GM19351 (cell line): ENCODE results near the gene PBX1.

ENCODE experiments used
- ATAC-seq: cut with Tn5 transposase; IDR thresholded peaks from one replicate; pipeline ENCODE4 v1.9.1; 2021; ENCODE audit warnings: mild to moderate bottlenecking, moderate library complexity; ENCODE audit not compliant: unreplicated experiment

PBX1 gene

DNA sequence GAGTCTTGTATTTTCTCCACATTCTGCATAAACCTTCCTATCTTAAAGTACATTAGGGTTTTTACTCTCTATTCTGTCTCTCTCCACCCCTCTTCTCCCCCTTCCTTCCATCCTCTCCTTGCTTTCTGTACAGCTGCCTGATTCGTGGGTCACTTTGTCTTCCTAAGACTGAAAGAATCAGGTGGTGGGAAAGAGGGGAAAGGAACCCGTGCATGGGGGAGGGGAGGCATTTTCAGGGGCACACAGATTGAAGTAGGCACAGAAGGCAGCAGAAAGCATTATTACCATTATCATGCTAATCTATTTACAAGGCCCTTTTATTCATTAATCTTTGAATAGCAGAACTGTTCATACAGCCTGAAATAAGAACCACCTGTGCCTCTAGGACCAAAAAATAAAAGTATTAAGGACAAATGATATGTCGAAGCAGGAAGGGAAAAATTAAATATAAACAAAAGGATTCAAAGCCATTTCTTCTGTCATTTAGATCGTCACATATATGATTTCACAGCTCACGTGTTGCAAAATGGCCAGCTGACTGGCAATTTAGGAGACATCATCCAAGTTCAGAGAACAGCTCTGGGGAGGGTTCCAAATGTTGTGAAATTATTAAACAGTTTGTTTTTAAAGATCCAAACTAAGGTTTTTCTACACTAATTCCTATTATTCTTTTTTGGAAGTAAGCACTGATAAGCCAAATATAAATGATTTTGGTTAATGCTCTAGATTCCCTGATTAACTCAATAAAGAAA lies 154.6 kb downstream of the PBX1 start:
- ATAC-seq = no peak

DNA sequence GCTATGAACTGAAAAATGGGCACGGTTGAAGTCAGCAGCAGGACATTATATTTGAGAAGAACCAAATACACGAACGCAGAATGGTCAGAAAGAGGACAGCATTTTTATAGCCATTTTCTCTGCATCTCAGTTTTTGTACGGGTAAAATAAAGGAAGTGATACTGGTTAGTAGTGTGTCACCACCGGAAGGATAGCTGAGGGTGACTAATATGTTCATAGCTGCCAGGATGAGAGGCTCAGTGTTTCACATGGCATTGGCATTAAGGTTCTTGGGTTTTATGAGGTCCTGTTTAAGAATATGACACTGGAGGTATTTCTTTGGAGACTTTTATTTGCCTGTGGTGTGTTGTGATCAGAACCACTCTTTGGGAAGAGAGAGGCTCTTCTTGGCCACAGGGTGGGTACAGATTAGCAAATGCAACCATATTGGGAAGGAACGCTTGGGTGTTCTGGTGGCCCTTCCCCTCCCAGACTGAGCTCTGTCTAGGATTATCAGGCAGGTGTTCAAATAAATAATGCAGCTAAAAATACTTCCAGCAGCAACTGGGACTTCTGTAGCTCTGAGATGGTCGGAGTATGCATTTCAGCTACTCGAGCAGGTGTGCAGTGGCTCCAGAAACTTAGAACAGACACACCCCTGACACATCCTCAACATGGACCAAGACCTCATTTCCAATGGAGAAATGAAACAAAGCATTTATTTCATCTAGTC lies 158.2 kb downstream of the PBX1 start:
- ATAC-seq = peak; percentile 88

DNA sequence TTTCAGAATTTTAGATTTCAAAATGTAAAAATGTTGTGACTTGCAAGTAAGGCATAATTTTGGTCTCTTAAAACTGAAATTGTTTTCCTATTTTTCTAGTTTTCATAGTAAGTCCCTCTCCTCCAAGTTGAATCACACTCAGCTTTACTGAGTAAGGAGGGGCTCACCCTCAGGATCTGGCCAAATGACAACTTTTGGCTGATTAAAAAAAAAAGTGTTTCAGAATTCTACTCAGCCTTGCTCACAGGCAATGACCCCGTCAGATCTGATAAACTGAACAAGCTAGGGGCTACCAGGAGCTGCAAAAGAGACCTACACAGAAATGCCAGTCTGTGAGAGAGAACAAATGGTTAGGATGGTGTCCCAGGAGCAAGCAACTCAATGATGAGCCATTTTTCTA lies 159.8 kb downstream of the PBX1 start:
- ATAC-seq = no peak

DNA sequence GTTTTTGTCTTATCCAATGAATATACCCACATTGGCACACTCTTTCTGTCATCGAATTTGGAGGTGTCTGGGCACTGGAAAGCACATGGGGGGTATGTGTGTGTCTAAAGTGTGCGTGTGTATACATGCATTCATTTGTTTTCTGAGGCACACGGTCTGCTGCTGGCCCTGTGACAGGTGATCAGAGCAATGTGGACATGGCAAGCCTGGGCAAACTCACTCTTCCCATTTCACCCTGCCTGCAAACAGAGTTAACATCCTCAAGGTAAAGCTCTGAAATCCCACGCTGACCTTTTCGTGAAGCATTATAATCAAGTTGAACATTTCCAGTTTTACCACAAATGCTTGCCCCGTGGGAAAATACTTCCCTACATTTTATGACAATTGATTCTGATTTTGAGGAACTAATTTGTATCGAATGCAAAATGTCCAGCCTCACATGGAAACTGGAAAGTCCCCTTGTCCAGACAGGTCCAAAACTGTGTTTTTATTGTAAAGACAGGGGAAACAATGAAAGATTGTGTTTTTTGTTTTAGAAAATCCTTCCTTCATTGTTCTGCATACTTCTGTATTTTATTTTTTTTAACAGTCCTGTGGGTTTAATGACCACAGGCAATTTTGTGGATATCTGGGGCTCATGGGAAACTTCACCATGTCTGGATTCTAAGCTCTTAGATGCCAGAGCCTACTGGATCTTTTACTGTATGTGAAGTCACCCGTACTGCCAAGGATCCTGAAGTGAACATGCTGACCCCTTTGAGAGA lies 160.9 kb downstream of the PBX1 start:
- no peak for ATAC-seq

DNA sequence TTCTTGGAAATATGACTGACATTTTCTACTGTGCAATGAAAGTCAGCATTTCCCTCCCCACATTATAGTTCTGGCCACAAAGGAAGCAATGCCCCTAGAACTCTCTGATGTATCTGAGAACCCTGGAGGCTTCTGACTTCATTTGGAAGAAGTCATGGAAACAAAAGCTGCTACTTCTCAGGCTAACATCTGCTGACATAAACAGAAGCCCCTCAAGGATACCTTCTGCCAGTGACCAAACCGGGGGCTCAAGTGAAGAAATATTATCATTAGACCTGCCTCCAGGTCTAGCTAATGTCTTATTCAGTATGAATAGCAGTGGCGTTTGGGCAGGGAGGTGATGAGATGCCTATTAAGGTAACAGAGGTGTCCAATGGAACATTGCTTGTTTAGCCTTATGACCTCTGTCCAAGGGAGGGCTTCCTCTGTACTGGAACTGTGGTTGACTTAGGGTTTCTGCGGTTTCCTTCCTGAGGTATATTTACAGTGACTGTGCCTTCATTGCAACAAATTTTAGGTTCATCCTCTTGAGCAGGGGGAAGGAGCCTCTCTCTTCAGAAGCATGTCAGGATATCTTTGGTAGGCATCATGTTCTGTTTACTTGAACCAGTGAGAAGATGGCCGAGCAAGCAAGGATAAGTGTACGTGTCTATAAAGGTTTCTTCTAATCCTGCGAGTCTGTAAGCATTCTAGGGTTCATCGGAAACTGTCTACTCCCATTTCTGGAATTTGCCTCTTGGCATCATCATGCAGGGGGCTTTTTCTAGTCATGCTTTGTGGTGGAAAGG lies 161.7 kb downstream of the PBX1 start:
- peak; percentile 33 for ATAC-seq

DNA sequence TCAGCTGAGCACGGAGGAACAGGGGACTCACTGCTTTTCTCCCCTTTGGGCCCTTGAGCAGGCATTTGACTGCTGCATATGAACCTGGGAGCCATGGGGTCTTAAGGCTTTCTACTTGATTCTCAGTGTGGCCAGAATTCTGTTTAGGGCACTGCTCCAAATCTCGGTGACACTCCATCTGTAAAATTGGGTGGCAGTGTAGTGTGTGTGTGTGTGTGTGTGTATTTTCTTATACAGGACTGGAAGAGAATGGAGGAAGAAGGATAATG lies 162.2 kb downstream of the PBX1 start:
- no peak for ATAC-seq

DNA sequence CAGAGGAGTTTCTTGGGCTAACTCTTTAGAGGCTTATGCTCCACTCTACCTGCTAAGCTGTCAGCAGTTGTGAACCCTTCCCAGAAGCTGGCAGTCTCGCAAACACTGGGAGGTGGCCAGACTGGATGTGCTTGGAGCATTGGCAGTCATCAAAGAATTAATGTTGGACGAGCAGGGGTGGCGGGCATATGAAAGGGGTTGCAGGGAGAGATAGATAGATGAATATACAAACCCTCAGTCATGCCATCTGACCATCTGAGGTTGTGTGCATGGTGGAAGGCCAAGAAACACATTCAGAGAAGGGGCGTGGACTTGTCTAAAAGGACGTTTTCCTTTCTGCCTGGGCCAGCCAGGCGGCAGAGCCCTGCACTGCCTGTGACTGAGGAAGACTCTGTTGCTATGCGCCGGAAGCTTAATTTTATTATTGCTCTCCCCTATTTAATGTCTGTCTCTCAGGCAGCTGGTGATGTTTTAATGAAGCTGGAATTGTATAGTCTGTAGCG lies 164.4 kb downstream of the PBX1 start:
- ATAC-seq = no peak

DNA sequence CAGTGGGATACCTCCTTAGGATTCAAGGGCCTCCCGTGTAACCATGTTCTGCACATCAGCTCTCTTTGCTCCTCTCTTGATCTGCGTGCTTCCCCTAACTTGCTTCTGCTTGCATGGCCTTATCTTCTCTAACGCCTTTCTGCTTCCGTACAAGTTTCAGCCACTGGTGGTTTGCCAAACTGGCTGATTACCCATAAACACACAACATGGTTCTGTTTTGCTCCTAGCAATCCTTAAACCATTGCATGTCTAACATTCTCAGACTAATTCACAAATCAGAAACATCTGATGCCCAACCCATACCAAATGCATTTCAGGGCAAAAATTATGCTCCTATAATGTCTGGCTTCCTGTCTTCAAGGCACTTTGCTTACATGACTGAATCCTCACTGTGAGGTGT lies 166.4 kb downstream of the PBX1 start:
- ATAC-seq = no peak

DNA sequence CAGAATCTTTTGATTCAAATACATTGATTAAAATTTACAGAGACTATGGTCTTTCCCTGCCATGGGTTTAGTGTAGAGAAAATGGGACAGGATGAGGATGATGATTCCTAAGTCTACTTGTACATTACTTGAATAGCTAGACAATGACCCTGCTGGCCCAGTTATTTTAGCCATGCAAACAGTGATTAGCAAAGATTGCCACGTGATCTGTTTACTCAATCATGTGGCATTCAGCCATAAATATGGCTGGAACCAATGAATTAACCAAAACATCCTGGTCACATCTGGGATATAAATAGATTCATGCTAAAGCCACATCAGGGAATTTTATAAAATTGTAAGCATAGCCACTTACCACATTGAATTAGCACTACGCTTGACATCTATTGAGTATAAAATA lies 167.3 kb downstream of the PBX1 start:
- ATAC-seq = no peak

DNA sequence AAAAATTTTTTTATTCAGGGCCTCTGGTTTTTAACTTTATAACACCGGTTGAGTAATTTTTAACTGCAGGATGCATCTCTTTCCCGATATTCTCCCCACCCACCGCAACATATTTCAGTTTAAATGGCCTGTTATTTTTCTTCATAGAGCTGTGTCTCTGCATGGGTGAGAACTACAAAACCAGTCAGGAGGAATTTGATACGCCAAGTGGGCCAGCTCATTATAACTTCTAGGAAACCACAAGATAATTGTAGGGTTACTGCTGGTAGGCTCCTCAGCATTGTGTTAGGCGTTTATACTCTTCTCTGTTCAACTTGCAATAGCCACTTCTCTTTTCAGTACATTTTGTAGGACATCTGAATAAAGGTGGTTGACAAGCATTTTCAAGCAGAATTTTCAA lies 169.7 kb downstream of the PBX1 start:
- no peak for ATAC-seq

DNA sequence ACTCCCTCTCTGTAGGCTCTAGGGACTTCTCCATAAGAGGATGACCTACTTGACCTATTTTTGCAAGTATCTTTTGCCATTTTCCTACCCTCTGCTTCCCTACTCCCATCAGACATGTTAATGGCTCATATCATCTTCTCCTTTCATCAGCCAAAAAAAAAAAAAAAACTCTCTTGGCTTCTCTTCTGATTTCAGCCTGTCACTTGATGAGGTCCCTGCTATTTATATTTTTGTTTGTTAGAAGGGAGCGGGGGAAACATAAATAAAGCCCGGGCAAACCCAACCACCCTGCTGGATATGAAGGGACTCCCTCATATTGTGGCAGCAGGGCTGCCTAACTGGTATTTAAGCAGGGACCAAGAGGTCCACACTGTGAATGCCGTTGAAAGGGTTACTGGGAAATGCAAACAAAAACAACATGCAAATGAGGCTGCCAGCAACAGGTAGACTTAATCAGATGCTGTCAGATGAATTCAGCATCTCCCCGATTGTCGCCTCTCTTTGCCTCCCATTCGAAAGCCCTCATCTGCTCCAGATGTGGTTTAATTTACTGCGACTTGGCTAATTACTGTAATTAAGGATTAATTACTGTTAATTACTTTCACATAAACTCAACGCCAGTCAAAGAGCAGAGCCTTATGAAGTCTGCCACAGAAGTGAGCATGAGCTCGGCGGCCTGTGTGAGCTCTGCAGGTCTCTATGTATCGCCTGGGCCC lies 172.3 kb downstream of the PBX1 start:
- ATAC-seq = no peak

DNA sequence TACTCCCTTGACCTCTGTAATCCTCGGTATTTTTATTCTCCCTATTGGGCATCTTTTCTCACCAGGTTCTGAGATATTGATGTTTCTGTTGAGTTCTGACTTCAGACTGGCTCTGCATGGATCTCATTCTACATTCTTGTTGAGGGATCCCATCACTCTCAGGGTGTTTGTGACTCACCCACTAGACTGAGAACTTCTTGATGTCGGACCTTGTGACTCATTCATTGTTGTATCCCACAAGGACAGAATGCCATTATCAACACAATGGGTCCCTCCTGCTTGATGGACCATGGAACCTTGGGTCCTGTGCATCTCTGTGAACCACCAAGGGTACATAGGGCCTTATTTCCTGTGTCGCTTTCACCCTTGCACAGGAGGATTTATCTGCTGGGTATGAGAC lies 174.1 kb downstream of the PBX1 start:
- ATAC-seq = no peak

DNA sequence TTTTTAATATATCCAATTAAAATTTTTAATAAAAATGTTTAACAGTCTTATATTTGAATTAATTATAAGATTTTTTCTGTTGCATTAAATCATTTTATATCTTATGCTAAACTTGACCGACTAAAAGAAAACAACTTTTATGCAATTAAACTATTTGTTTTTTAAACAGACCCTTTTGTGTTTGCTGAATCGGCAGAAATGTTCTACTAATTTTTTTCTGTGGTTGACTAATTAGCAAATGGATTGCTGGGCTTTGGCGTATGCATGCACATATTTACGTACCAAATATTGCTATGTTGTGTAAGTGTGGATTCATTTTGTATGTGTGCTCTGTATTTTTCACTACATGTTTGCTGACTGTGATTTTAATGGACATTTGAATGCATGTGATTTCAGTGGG lies 174.8 kb downstream of the PBX1 start:
- ATAC-seq = no peak

DNA sequence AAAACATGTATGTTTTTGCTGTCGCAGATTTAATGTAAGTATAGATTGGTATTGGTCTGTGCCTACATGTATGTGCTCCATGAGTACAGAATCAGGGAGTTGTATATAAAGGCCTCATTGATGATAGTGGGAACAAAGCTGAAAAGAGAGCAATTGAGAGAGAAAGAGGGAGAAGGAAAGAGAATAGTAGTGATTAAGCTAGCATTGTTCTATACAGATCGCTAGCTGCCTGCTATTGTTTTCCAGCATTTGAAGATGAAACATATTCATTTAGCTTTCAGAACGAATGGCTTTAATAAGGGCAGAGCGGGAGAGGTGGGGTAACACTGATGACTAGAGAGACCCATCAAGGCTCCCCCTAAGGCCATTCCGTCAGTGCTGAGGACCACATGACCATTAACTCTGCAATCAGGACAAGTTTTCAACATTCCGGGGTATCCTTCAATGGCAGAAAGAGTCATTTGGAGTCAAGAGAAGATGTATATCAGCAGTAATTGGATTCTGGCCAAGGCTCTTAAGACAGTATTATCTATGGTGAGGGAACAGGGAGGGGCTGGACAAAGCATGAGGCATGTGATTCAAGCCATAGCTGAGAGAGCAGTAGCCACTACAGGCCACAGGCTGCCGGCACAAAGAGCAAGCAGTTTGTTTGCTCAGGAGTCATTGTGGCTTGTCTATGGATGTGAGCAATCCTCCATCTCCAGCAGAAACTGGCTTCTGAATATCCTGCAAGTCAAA lies 176.5 kb downstream of the PBX1 start:
- no peak for ATAC-seq

DNA sequence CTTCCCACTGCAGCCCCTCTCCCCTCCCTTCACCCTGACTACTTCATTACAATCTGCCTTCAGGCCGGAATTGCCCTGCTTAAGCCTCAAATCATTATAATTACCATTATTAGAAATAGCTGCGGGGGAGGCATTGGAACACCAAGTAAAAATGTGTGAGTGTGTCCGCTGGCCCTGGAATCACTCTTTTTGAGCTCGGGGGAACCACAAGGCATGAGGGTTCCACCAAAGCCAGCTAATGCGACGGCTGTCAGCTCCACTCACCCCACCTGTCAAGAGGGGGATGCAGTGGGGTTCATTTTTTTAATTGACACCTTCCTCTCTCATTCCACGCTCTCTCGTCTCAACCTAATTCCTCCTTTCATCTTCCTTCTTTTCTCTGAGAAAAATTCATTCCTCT lies 177.2 kb downstream of the PBX1 start:
- ATAC-seq = no peak

DNA sequence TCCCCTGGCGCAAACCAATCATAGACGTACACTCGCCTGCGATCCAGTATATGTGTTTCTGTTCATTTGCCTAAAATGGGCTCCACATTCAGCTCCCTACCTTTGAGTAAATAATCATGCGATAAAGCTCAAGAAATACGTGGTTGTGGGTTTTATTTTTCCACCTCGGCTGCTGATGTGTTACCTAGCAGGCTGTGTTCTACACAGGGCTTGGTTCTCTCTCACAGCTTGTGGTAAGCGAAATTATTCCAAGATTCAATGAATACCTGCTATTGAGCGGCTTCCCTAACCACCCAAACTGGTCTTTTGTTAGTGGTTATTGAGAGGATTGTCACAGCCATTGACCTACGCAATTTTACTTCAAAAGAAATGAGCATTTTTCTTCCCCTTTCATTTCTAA lies 180.2 kb downstream of the PBX1 start:
- ATAC-seq = no peak

DNA sequence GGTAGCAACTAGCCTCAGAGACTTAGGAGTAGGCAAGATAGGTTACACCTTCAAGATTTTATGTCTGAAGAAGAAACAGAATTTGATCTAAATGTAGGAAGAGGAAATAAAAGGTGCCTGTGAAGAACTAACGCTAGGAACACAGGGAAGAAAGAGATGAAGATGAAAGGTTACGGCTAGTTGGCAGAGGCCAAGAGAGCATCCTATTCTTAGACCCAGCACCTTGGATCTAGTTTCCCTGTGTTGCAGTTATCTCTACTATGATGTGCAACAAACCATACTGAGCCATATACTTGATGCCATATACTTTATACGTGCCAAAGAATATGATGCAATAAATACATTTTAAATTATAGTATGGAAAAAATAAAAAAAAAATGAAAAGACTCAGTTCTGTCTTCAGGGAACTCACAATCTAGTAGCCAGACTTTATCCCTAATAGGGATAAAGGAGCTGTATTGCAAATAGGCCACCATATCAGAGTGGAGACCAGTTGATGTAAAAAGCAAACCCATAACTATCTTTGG lies 181.1 kb downstream of the PBX1 start:
- ATAC-seq = no peak

DNA sequence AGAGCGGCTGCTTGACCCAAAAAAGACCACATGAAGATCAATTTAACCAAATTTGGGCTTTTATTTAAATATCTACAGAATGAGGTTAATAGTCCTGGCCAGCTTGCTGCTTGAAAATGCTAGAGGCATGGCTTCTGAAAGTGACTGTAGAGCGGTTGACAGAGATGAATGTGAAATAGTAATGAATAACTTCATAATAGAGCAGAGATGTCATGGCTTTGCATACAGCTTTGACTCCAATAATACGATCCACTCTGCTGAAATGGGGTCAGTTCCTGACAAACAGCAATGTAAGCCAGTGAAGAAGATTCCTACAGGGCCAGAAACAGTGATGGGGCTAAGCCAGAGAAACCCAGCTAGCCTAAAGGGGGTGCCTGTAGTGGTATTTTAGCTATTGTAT lies 183.8 kb downstream of the PBX1 start:
- ATAC-seq = no peak

DNA sequence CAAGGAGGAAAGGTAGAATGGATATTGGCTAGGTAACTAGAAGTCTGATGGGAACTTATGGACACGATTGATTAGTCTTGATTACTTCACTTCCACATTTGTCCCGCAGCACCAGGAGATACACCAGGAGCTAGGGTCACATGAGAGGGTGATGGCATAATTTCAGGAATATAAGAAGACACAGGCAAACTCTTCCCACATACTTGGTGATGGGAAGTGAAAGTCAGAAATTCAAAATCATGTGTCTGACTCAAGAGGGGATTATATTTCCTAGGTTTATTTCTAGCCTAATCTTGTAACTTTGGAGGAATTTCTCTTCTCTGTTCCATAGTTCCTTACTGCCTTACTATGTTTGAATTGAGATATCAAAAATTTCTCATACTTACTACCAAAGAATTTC lies 185.0 kb downstream of the PBX1 start:
- ATAC-seq = no peak

DNA sequence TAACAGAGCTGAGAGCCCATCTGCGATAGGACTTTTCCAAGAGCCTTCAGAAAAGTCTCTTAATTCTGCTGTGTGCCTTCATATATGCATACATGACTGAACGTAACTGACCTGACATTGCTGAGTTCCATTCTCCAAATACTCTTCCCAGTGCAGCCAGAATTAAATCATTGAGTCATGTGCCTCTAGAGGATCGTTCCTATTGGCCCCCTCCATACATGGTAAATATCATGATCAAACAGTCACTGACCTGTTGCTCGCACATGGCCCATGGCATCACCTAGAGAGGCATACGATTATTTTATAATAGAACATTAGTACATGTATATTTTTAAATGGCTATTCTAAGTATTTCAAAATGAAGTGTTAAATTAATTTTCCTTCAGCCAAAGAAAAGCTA lies 186.8 kb downstream of the PBX1 start:
- ATAC-seq = no peak
